Ectodermal cell (in vitro differentiated cells): Measurements from ENCODE around the gene TLNRD1. TPM values are rescaled to one million over a fixed set of nuclear protein-coding genes. Genes with fewer than 3 reads are reported as not detected.
"Not testable (repeated sequence)": the region's sequence is repeated elsewhere in the genome, so short reads cannot be mapped to it uniquely, and the experiment has no call there.

ENCODE experiments used
- H3K27ac ChIP-seq: 2 replicates; pipeline ENCODE4 v1.7.0; 2013; ENCODE audit warnings: mild to moderate bottlenecking, low read depth, low read length; ENCODE audit not compliant: insufficient read depth, poor library complexity, severe bottlenecking
- H3K27me3 ChIP-seq: 2 replicates; pipeline ENCODE4 v1.7.0; 2013; ENCODE audit warnings: mild to moderate bottlenecking, low read length; ENCODE audit not compliant: insufficient read depth, control insufficient read depth, poor library complexity, severe bottlenecking
- H3K36me3 ChIP-seq: one replicate; pipeline ENCODE4 v1.7.0; 2013; ENCODE audit warnings: low read length; ENCODE audit not compliant: control insufficient read depth, insufficient read depth
- H3K4me1 ChIP-seq: one replicate; pipeline ENCODE4 v1.7.0; 2013; ENCODE audit warnings: low read length; ENCODE audit not compliant: control insufficient read depth, insufficient read depth
- H3K4me3 ChIP-seq: 2 replicates; pipeline ENCODE4 v1.7.0; 2013; ENCODE audit warnings: low read depth, low read length, control low read depth; ENCODE audit not compliant: insufficient read depth
- H3K9me3 ChIP-seq: 2 replicates; pipeline ENCODE4 v1.7.0; 2013; ENCODE audit warnings: mild to moderate bottlenecking, low read length, moderate library complexity; ENCODE audit not compliant: control insufficient read depth
- WGBS, 2 experiments: methylation state at CpG; one replicate each; pipeline ENCODE4 v1.1.7; 2013; ENCODE audit warnings: missing lambda C conversion rate in 2 of 2; 5-methylcytosine and 5-hydroxymethylcytosine counted together
- polyA plus RNA-seq, 4 experiments: library from polyadenylated mRNA; stranded (reverse); fragments of 50-300 nt; gene quantifications; one replicate each; pipeline ENCODE4 v1.2.3, GENCODE V29; 2013

The TLNRD1 gene
- polyA plus RNA-seq (2013, experiment 1 of 4): 11.5 TPM
- 9.6 TPM for polyA plus RNA-seq (2013, experiment 2 of 4)
- 11.1 TPM for polyA plus RNA-seq (2013, experiment 3 of 4)
- 11.5 TPM for polyA plus RNA-seq (2013, experiment 4 of 4)

DNA sequence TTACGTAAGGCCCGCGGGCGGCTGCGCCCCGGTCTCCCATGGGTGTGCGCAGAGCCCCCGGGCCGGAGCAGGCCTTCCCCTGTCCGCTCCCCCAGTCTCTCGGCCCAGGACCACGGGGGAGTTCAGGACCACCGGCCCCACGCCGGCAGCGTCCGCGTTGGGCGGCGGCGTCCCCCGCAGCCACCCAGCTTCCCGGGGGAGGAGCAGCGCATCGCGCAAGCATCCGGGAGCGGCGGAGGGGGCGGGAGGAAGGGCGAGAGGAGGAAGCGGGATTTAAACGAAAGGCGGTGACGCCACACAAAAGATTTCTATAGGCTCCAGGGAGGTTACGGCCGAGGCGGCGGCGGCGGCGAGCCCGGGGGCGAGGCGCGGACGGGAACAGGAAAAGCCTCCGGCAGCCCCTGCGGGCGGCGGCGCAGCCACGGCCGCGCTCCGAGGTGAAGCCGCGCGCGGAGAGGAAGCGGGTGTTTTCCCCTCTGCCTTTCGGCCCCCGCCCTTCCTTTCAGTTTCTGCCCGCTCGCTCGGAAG lies at the start of gene TLNRD1:
TLNRD1 (plus strand) TSS at position 300 of the 528 bp plus-strand sequence. CDS start 1,349 bp downstream, outside the sequence.
- peak within 1 kb of the TSS; percentile 91 for H3K4me3 ChIP-seq
- H3K27me3 ChIP-seq: peaks cover 29% of the 10 kb centered on the region
- 0 to 1% methylated on average over 66 of the region's 66 CpGs for WGBS, 2 experiments
- no peaks in the 10 kb centered on the region for H3K36me3 ChIP-seq
- no peaks in the 10 kb centered on the region for H3K4me1 ChIP-seq
- H3K27ac ChIP-seq: peak within 1 kb of the TSS; percentile 72
- no peaks in the 10 kb centered on the region for H3K9me3 ChIP-seq

DNA sequence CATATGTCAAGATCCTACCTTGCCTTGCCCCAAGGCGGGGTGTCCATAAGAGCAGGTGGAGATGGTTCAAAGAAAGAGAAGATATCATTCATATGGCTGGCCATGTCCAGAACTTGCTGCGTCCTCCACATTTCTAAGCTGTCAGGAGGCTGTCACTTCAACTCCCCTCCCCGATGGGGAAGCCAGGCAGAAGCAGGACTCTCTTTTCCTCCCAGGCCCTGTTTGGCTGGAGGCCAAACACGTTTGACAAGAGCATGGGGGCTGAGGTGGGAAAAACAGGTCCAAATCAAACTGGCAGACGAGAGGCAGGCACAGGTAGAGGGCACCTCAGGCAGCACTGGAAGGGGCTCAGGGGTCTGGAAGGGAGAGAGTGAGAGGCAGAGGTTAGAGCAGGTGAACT lies 48.8 kb upstream of the TLNRD1 start:
- no peak overlapping the region for H3K4me3 ChIP-seq
- no peaks in the 10 kb centered on the region for H3K27me3 ChIP-seq
- peaks cover 12% of the 10 kb centered on the region for H3K4me1 ChIP-seq
- H3K36me3 ChIP-seq: no peaks in the 10 kb centered on the region
- no peak overlapping the region for H3K27ac ChIP-seq
- WGBS, 2 experiments: 91 to 92% methylated on average over 5 of the region's 5 CpGs
- H3K9me3 ChIP-seq: no peaks in the 10 kb centered on the region

DNA sequence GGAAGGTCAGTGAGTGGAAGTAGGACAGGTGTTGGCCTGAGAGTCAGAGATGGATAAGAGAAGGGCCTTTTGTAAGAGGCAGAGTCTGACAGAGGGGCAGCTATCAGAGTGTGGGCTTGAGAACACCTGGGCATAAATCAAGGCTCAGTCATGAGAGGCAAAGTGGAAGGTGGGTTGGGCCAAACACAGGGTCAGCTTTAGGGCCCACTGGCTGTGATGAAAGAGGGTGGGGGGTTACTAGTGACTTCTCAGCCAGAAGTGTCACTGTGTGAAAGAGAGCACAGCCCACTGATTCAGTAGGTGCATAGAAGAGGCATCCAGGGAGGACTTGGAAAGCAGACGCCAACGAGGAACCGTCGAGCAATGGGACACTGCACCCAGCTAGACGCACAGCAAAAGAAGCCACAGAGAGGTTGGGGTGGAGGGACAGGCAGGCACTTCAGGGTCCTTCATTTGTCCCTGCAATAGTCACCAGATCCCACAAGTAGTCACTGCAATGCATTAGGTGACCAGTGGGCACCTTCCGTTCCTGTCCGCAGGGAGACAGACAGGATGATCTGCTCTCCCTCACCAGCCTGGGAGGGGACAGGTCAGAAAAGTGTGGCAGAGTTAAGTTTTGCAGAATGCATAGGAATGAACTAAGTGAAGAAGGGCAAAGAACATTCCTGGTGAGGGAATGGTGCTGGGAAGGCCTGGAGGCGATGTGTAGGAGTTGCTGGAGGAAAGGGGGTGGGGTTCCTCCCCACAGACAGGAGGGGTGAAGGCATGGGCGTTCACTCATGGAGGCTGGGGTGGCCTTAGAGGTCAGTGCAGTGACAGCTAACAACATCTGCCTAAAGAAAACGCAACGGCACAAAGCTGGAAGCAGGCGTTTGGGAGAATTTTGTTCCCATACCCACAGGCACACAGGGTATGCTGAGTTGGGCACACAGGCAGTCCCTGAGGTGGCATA lies 47.4 kb upstream of the TLNRD1 start:
- Histone ChIP-seq H3K27me3 (no peaks in the 10 kb centered on the region), H3K4me1 (peaks cover 12% of the 10 kb centered on the region), H3K4me3 (no peak overlapping the region), H3K27ac (no peak overlapping the region), H3K36me3 (no peaks in the 10 kb centered on the region), H3K9me3 (no peaks in the 10 kb centered on the region)
- 93 to 94% methylated on average over 12 of the region's 12 CpGs for WGBS, 2 experiments

DNA sequence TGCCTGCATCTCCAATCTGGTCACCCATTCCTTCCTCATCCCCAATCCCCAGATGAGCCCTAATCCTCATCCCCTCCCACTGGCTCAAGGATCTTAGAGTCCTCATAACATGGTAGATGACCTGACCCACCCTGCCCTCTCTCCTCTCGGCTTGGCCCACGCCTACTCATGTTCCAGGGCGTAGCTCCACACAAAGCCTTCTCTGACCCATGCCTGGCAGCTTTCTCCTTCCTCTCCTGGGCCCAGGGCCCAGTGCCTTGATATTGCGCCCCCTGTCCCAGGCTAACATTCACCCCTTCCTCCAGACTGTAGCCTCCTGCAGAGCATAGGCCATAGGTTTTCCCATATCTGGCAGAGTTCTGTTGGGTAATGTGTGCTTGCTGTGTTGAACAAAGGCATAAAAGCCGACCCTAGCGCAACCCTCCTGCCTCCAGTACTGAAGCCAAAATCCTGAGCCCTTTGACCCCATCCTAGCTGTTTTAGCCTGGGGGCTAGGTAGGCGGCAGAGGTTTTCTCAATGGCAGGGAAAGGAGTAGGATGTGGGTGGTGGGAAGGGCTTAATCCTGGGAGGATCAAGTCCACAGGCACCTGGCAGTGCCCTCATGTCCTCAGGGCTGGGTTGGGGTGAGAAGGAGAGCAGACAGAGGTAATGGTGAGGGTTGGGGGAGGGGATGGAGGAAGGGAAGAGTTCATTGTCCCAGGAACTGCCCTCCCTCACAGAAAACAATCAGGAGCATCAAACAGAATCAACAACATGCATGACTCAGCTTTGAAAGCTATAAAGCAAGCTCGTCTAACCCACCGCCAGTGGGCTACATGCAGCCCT lies 46.6 kb upstream of the TLNRD1 start:
- Histone ChIP-seq H3K27me3 (no peaks in the 10 kb centered on the region), H3K4me1 (peaks cover 12% of the 10 kb centered on the region), H3K4me3 (no peak overlapping the region), H3K27ac (no peak overlapping the region), H3K9me3 (no peaks in the 10 kb centered on the region), H3K36me3 (no peaks in the 10 kb centered on the region)
- WGBS, 2 experiments: 78 to 83% methylated on average over 9 of the region's 9 CpGs

DNA sequence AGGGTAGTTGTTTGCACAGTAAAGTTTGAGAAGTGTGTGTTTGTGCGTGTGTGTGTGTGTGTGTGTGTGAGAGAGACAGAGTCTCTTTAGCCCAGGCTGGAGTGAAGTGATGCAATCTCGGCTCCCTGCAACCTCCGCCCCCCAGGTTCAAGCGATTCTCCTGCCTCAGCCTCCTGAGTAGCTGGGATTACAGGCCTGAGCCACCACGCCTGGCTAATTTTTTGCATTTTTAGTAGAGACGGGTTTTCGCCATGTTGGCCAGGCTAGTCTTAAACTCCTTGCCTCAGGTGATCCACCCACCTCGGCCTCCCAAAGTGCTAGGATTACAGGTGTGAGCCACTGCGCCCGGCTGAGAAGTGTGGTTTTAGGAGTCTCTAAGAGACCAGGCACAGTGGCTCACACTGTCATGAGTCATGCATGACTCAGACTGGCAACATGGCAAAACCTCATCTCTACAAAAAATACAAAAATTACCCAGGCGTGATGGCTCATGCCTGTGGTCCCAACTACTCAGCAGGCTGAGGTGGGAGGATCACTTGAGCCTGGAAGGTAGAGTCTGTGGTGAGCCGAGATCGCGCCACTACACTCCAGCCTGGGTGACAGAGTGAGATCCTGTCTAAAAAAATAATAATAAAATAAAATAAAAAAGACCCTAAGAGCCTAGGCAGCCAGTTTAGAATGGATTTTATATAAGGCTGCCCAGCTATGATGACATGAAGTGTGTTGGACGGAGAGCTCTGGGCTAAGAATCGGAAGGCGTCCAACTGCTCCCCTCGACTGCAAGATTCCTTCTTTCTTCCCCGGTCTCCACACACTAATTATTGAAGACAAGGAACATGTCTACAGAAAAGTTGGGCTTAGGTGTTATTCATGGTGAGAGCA lies 44.9 kb upstream of the TLNRD1 start:
- not testable (repeated sequence) for H3K4me3 ChIP-seq, H3K9me3 ChIP-seq, H3K27ac ChIP-seq, H3K36me3 ChIP-seq, H3K27me3 ChIP-seq
- WGBS, 2 experiments: 92% methylated on average over 16 to 18 of the region's 19 CpGs
- peaks cover 12% of the 10 kb centered on the region for H3K4me1 ChIP-seq

DNA sequence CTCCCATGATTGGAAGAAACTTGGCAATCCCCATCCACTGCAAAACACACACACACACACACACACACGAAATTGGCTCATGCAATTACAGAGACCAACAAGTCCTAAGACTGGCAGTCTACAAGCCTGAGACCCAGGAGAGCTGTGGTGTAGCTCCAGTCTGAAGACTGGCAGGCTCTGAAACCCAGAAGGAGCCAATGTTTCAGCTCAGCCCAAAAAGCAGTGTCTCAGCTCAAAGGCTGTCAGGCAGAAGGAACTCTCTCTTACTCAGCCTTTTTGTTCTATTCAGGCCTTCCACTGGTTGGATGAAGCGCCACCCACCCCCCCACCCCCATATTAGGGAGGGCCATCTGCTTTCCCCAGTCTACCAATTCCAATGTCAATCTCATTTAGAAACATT lies 43.2 kb upstream of the TLNRD1 start:
- H3K4me3 ChIP-seq: no peak overlapping the region
- WGBS, 2 experiments: 72 to 76% methylated on average over 2 of the region's 2 CpGs
- no peaks in the 10 kb centered on the region for H3K36me3 ChIP-seq
- no peaks in the 10 kb centered on the region for H3K9me3 ChIP-seq
- H3K4me1 ChIP-seq: peaks cover 12% of the 10 kb centered on the region
- H3K27me3 ChIP-seq: no peaks in the 10 kb centered on the region
- no peak overlapping the region for H3K27ac ChIP-seq

DNA sequence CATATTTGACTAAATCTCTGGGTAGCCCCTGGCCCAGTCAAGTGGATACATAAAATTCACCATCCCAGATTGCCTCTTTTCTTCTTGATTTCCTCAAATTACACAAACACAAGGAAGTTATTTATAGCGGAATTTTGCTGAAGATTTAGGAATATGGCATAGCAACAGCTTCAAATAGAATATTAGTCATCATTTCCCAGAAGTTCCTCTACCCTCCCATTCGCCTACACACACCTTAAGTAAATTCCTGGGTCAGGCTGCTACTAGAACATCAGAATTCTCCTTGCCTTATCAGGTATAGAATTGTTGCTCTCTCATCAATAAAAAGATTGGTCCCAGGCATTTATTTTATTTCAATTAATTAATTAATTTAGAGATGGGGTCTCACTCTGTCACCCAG lies 42.7 kb upstream of the TLNRD1 start:
- Histone ChIP-seq H3K36me3 (no peaks in the 10 kb centered on the region), H3K27me3 (no peaks in the 10 kb centered on the region), H3K4me1 (peaks cover 12% of the 10 kb centered on the region), H3K27ac (no peak overlapping the region), H3K4me3 (no peak overlapping the region), H3K9me3 (no peaks in the 10 kb centered on the region)
- 97 to 100% methylated on average over 2 of the region's 2 CpGs for WGBS, 2 experiments

DNA sequence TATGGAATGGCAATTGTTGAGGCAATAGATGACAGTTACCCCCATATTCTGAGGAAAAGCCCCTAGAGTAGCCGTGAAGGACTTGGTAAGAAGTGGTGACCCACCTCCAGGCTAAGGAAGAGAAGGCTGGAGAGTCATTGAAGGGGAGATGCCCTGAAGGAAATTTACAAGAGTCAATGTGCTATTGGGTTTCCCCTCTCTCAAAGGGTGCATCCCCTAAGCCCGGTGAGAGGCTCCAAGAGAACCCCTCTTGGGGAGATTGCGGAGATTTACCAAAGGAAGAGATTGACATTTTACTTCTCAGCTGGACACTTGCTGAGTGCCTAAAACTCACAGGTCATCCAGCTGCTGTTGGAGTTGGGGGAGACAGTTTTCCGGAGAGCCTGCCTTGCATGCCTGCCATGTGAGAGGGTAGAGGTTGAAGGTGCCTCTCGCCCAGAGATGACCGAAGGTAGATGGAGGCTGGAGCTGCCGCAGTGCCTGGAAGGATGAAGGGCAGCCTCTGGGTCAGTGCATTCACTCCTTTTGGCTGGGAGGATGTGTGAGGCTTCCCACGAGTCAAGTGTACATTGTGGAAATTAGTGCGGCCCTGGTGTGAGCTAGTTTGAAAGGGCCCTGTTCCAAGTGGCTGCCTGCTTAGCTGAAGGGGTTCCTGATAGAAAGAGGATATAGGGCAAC lies 41.8 kb upstream of the TLNRD1 start:
- WGBS, 2 experiments: 96 to 97% methylated on average over 9 of the region's 9 CpGs
- Histone ChIP-seq H3K27ac (no peak overlapping the region), H3K4me3 (no peak overlapping the region), H3K9me3 (no peaks in the 10 kb centered on the region), H3K36me3 (no peaks in the 10 kb centered on the region), H3K27me3 (no peaks in the 10 kb centered on the region), H3K4me1 (peaks cover 9% of the 10 kb centered on the region)

DNA sequence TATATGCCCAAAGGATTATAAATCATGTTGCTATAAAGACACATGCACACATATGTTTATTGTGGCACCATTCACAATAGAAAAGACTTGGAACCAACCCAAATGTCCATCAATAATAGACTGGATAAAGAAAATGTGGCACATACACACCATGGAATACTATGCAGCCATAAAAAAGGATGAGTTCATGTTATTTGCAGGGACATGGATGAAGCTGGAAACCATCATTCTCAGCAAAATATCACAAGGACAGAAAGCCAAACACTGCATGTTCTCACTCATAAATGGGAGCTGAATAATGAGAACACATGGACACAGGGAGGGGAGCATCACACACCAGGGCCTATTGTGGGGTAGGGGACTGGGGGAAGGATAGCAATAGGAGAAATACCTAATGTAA lies 35.3 kb upstream of the TLNRD1 start:
- not testable (repeated sequence) for H3K9me3 ChIP-seq, H3K27ac ChIP-seq

More for the DNA sequence above, 35.3 kb upstream of the TLNRD1 start:
- H3K4me1 ChIP-seq: peaks cover 12% of the 10 kb centered on the region
- not testable (repeated sequence) for H3K4me3 ChIP-seq, H3K36me3 ChIP-seq, H3K27me3 ChIP-seq
